GM21723 (cell line): Measurements from ENCODE around the gene EVA1C.
"Not testable (repeated sequence)": the region's sequence is repeated elsewhere in the genome, so short reads cannot be mapped to it uniquely, and the experiment has no call there.

ENCODE experiments used
- ATAC-seq: cut with Tn5 transposase; IDR thresholded peaks from one replicate; pipeline ENCODE4 v1.9.1; 2021; ENCODE audit warnings: mild to moderate bottlenecking, moderate library complexity; ENCODE audit not compliant: unreplicated experiment

EVA1C gene

DNA sequence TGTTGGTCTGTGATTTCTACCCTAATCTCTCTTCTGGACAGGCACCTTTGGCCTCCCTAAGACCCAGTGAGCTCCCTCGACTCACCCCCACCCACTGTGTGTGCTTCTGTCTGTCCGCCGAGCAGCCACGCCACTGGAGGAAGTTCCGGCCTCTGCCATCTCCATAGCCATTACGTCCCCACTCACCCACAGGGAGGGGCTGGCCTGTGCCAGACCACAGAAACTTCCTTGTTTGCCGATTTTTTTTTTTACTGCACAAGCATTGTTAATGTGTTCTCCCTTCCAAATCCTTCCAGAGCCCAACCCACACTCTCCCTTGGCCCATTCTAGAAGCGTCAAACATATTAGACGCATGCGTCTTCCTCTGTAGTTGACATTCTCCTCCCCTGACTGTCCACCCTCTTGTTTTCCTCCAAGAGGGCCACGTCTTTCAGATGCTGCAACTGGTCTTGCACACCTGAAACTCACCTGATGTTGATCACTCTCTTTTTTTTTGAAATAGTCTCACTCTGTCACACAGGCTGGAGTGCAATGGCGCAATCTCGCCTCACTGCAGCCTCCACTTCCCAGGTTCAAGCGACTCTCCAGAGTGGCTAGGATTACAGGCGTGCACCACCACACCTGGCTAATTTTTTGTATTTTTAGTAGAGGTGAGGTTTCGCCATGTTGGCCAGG is 72.3 kb downstream of the EVA1C start:
- no peak for ATAC-seq

DNA sequence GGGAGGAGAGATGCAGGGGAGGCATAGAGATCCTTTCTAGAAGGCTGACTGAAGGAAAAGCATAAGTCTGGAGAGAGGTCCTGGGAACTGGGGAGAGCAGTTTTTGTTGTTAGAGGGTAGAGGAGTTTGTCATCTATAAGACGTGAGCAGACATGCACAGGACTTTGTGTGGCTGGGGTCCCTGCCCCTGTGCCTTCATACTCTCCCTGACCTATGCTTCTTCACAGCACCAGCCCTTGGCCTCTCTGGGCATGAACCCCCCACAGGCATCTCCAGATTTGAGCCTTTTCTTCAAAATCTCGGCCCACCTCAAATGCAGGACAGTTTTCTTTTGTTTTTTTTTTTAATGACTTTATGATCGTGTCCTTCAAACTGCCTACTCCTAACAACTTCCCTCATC is 79.9 kb downstream of the EVA1C start:
- no peak for ATAC-seq

- no peak for ATAC-seq
These were observed 82.6 kb downstream of the EVA1C start for GRCh38 chr21:32494934-32495709.

DNA sequence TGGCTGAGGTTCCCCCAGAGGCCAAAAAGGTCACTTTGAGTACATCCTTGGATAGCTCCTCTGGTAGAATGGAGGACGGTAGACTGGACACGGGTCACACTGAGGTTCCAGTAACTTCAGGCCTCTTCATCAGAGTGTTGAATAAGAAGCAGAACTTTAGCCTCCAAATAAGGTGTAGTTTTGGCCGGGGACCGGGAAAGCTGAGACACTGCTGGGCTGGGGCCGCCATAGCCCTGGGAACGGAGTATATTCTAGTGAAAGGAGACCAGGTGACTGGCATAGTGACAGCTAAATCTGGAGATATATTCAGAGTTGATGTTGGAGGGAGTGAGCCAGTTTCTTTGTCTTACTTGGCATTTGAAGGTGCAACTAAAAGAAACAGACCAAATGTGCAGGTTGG is 84.1 kb downstream of the EVA1C start:
- ATAC-seq, result no peak

DNA sequence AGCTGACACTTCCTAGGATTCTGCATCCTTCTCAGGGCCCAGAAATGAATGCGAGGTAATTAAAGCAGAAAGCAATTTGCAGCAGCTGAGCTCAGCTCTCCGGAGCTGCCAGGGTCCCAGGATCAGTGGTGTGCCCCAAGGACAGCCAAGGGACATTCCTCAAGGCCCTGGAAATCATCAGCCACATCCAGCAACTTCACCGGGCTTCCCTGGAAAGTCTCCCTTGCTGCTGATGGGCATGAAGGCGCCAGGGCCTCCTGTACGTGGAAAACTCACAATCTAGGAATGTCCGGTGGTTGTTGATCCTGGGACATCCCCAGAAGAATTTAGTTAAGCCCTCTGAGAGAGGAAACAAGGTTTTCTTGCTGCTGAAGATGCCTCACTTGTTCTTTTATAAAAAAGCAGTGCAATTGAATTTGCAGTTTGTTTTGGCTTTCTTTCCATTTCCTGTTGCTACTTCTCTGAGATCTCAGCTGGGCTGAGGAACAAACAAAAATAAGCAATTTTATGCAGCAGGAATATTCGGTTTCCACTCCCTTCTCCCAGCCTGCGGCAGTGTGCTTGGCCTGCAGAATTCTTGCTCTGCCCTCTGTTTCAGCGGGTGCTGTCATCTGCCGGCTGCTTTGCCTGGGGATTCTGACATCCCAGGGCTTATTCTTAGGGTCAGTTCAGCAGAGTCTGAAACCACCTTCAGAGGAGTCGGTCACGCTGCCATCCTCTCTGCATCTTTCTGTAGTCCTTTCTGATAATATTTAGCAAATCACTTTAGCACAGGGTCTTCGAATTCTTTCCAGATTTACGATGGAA is 86.9 kb downstream of the EVA1C start:
- ATAC-seq, result no peak

DNA sequence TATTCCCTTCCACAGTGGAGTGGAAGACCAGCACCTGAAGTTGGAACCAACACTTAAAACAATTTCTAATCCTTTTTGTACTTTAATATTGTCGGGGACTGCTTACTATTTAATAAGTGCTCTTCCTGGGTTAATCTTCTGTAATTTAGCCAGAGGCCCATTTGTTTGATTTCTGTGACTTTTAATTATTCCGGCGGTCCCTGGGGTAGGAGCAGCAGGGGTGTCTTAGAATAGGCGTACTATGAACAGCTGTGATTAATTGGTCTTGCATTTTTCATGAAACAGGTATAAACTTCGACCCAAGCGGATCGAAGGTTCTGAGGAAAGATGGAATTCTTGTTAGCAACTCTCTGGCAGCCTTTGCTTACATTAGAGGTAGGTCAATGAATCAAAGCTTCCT is 91.1 kb downstream of the EVA1C start:
- not testable (repeated sequence) for ATAC-seq

DNA sequence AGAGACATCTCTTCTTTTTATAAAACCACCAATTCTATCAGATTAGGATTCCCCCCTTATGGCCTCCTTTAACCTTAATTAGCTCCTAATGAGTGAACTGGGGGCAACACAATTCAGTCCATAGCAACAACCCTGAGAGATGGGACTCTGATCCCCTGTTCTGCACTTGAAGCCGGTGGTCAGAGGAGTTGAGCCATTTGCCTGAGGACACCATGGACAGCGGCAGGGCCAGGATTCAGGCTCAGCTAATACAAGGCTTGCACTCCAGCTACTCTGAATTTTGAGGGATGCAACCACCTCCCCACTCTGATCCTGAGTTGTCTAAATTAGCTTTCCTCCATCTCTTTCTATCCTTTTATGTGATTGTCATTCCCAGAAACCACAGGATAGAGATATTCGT is 93.3 kb downstream of the EVA1C start:
- not testable (repeated sequence) for ATAC-seq

GRCh38 chr21:32506411-32506965 is 94.0 kb downstream of the EVA1C start:
- ATAC-seq, result not testable (repeated sequence)

DNA sequence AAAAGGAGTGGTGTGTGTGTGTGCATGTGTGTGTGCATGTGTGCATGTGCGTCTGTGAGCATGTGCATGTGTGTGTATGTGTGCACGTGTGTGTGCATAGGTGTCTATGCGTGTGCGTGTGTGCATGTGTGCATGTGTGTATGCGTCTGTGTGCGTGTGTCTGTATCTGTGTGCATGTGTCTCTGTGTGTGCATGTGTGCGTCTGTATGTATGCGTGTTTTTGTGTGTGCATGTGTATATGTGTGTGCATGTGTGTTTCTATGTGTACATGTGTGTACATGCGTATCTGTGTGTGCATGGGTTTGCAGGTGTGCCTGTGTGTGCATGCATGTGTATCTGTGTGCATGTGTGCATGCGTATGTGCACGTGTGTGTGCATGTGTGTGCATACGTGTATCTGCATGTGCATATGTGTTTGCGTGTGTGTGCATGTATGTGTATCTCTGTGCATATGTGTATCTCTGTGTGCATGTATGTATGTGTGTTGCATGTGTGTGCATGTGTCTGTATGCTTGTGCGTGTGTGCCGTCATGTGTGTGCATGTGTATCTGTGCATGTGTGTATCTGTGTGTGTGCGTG is 94.9 kb downstream of the EVA1C start:
- no peak for ATAC-seq

DNA sequence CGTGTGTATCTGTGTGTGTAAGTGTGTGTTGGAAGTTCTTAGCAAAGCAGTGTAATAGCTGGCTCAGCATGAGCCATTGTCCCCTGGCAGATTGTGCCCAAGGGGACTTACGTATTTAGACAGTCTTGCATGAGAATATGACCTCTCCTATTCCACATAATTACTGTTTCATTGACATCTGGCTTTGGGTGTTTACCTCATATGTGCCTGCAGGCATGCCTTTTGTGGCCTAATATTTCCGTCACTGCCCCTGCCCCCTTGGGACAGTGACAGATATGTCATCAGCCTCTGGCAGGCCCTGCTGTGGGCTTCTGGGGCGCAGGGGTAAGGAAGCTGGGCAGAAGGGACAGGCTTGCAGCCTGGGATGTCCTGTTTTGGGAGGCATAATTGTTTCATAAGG is 95.5 kb downstream of the EVA1C start:
- ATAC-seq, result not testable (repeated sequence)

- ATAC-seq, result no peak
These were observed 96.1 kb downstream of the EVA1C start for GRCh38 chr21:32508558-32508957.

GRCh38 chr21:32508975-32509374 is 96.5 kb downstream of the EVA1C start:
- not testable (repeated sequence) for ATAC-seq

- no peak for ATAC-seq
These were observed 102.0 kb downstream of the EVA1C start for GRCh38 chr21:32514275-32515055.

GRCh38 chr21:32515874-32516273 is 103.4 kb downstream of the EVA1C start:
- no peak for ATAC-seq

DNA sequence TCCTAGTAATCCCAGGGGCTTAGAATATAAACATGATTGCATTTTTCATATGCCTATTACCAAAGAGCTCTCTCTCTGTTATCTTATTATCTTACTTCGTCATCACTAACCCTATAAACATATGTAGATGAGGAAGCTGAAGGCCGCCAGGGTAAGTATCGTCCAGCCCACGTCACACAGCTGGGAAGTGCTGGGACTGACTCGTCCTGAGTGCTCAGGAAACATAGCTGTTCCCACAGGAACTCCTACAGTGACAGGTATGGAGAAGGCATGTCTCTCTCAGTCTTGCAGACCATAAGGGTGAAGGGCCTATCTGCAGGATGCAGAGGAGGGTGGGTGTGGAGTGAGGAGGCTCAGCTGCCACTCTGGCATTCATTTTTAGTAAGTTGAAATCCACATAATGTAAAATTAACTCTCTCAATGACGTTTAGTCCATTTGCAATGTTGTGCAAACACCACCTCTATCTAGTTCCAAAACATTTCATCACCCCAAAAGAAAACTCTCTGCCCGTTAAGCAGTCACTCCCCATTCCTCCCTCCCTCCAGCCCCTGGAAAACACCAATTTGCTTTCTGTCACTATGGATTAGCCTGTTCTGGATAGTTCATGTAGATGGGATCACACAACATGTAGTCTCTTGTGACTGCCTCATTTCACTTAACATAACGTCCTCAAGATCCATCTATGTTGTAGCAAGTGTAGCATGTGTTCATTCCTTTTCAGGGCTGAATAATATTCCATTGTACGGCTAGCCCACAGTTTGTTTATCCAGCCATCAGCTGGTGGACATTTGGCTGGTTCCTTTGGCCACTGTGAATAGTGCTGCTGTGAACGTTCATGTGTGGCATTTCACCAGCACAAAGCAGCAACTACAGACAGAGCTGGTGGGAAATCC is 104.5 kb downstream of the EVA1C start:
- no peak for ATAC-seq

DNA sequence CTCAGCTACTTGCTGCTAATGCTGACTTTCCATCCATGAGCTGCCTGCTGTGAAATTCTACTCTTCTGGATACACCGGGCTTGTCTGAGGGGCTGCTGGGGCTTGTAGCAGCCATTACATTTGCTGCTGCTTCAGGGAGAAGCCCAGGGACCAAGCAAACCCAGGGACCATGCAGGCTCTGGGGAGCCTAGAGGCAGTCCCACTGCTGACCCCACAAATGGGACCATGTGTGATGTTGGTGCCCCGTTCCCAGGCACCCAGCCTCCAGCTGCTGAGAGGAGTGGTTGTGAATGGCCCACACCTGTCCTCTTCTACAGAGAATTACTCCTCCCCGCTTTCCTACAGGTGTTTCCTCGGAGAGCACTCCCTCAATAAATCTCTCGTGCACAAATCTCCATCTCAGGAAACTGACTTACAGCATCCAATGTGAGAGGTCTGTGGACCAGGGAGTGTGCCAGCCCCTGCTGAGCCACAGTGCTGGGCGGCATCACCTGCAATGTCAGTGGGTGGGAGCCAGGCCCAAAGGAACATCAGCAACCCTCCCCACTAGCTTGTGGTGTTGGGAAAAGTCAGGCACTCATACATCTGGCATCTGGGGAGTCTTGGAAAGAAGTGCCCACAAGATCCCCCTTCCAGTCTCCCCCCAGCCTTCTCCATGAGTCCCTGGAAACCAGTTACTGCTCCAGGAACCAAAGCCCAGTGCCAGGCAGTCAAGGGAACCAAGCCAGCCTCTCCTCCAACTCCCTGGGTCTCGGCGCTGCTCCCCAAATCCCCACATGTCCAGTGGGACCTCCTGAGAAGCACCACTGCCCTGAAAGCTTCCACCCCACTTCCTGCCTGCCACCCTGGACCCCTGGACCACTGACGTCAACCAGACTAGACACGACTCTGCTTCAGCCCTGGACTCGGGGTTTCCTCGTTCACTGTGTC is 107.7 kb downstream of the EVA1C start:
- ATAC-seq, result no peak

- no peak for ATAC-seq
These were observed 108.6 kb downstream of the EVA1C start for GRCh38 chr21:32520875-32521735.
